ENCODE results near the gene TMEM154.

DNA sequence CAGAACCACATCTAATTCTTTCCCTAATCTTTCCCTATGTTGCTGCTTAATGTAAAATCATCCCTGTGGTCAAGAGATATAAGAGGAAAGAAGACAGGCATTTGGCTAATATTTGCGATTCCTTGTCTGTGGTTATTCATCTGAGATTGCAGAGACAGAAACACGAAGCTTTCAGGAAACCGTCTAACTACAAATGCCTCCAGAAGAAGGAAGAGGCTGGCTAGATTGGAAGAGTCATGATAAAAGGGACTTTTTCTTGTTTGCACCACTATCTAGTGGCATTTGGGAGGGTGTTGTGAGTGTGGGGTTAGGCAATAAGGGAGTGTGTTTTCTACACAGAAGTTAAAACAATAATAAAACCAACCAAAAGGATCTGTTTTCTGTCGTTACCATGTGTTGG is 43.9 kb downstream of the TMEM154 start:
- TF ChIP-seq, protein P1, sequence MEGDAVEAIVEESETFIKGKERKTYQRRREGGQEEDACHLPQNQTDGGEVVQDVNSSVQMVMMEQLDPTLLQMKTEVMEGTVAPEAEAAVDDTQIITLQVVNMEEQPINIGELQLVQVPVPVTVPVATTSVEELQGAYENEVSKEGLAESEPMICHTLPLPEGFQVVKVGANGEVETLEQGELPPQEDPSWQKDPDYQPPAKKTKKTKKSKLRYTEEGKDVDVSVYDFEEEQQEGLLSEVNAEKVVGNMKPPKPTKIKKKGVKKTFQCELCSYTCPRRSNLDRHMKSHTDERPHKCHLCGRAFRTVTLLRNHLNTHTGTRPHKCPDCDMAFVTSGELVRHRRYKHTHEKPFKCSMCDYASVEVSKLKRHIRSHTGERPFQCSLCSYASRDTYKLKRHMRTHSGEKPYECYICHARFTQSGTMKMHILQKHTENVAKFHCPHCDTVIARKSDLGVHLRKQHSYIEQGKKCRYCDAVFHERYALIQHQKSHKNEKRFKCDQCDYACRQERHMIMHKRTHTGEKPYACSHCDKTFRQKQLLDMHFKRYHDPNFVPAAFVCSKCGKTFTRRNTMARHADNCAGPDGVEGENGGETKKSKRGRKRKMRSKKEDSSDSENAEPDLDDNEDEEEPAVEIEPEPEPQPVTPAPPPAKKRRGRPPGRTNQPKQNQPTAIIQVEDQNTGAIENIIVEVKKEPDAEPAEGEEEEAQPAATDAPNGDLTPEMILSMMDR (IDR thresholded peaks at IDR 0.05), result no peak
- no peak for TF ChIP-seq POLR2A (IDR thresholded peaks at IDR 0.05)

Data from Peyer's patch (tissue), 4 donors.